ENCODE data around the gene BCAS4.

BCAS4 gene

GRCh38 chr20:50911716-50912115, 116.9 kb downstream of the BCAS4 start:
- no peak for DNase-seq (ENCODE audit: low read depth)

- DNase-seq (ENCODE audit: low read depth): no peak
Measured at GRCh38 chr20:50913690-50914375, 119.0 kb downstream of the BCAS4 start.

GRCh38 chr20:50915424-50915823, 120.6 kb downstream of the BCAS4 start:
- DNase-seq (ENCODE audit: low read depth): no peak

- DNase-seq (ENCODE audit: low read depth): no peak
Measured at GRCh38 chr20:50916257-50916656, 121.4 kb downstream of the BCAS4 start.

GRCh38 chr20:50916934-50917333, 122.1 kb downstream of the BCAS4 start:
- DNase-seq (ENCODE audit: low read depth): no peak

GRCh38 chr20:50918403-50918802, 123.5 kb downstream of the BCAS4 start:
- DNase-seq (ENCODE audit: low read depth): no peak

- DNase-seq (ENCODE audit: low read depth): no peak
Measured at GRCh38 chr20:50919567-50919966, 124.7 kb downstream of the BCAS4 start.

GRCh38 chr20:50920997-50921396, 126.1 kb downstream of the BCAS4 start:
- no peak for DNase-seq (ENCODE audit: low read depth)

GRCh38 chr20:50921803-50922501, 127.1 kb downstream of the BCAS4 start:
- DNase-seq (ENCODE audit: low read depth): no peak

GRCh38 chr20:50924261-50924920, 129.5 kb downstream of the BCAS4 start:
- no peak for DNase-seq (ENCODE audit: low read depth)

GRCh38 chr20:50926530-50926929, 131.7 kb downstream of the BCAS4 start:
- no peak for DNase-seq (ENCODE audit: low read depth)
